Hematopoietic multipotent progenitor cell treated with erythropoietin and hydrocortisone succinate and interleukin-3 and kit ligand, for 6 days (in vitro differentiated cells): ENCODE results near the gene SPECC1.
A peak's percentile ranks its signal among the peaks of the same experiment; 100 is the strongest.
"Not testable (repeated sequence)": the region's sequence is repeated elsewhere in the genome, so short reads cannot be mapped to it uniquely, and the experiment has no call there.

ENCODE experiments used
- DNase-seq: peaks from one replicate; pipeline ENCODE4 v3.0.0-alpha.2; 2015

SPECC1 gene

GRCh38 chr17:20142268-20142667 lies 133.1 kb downstream of the SPECC1 start:
- DNase-seq, result no peak

DNA sequence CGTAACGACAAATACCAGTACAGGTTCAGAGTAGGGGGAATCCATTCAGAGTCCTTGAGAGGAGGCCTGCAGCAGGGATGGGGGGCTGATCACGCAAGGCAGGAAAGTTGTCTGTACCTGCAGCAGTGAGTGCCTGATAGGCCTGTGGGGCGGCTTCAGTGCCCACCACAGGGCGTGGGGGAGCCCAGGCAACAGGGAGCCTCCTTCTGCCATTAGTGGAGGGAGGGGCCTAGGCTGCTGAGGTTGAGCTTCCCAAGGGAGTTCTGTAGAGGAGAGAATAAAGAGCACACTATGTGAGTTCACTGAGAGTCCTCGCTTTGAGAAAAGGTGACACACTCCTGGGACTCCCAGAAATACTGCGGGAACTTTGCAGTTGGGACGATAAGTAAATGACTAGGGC lies 134.6 kb downstream of the SPECC1 start:
- DNase-seq, result no peak

DNA sequence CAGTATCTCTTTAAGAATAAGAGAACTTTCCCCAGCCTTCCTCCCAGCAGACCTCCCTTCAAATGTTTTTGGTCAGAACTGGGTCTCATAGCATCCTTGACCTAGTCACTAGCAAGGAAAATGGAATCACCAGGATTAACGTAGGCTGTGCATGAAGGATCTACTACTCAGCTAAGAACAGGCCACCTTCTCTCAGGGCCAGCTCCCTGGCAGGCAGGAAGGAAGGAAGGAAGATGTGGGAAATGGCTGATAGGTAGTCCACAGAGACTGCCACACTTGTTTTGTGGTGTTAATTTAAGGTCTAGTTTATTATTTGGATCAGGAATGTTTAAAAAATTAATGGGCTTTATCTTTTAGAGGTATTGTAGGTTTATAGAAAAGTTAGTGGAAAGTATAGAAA lies 136.4 kb downstream of the SPECC1 start:
- DNase-seq, result no peak

- DNase-seq, result no peak
These were observed 140.1 kb downstream of the SPECC1 start for GRCh38 chr17:20149251-20149650.

DNA sequence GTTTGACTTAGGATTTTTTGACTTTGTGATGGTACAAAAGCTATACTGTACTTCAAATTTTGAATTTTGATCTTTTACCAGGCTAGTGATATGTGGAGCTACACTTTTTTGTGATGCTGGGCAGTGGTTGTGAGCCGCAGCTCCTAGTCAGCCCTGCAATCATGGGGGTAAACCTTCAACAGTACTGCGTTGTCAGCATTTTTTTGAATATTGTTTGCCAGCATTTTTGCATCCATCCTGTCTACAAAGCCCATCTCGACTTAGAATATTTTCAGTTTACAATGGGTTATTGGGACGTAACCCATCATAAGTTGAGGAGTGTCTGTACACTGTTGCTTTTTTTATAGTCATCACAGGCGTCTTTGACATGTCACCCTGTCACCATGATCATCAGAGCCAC lies 142.0 kb downstream of the SPECC1 start:
- DNase-seq, result no peak

DNA sequence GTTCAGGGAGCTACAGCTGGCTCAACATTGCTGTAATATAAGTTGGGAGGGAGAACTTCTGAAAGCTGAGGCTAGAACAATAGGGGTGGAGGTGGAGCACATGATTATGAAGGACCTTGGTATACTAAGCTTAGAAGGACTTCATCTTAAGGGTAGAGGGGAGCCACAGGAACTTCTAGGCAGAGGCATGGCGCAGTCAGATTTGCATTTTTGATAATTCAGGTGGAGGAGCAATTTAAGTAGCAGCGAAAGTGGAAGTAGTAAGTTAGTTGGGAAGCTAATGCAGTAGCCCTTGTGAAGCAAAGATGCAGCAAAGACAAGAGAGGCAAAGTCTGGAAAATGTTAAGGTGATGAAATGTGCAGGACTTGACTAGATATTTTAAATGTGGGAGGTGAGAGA lies 144.1 kb downstream of the SPECC1 start:
- DNase-seq, result no peak

GRCh38 chr17:20154286-20155000 lies 145.3 kb downstream of the SPECC1 start:
- no peak for DNase-seq

GRCh38 chr17:20155258-20156195 lies 146.4 kb downstream of the SPECC1 start:
- peak; percentile 99 for DNase-seq

DNA sequence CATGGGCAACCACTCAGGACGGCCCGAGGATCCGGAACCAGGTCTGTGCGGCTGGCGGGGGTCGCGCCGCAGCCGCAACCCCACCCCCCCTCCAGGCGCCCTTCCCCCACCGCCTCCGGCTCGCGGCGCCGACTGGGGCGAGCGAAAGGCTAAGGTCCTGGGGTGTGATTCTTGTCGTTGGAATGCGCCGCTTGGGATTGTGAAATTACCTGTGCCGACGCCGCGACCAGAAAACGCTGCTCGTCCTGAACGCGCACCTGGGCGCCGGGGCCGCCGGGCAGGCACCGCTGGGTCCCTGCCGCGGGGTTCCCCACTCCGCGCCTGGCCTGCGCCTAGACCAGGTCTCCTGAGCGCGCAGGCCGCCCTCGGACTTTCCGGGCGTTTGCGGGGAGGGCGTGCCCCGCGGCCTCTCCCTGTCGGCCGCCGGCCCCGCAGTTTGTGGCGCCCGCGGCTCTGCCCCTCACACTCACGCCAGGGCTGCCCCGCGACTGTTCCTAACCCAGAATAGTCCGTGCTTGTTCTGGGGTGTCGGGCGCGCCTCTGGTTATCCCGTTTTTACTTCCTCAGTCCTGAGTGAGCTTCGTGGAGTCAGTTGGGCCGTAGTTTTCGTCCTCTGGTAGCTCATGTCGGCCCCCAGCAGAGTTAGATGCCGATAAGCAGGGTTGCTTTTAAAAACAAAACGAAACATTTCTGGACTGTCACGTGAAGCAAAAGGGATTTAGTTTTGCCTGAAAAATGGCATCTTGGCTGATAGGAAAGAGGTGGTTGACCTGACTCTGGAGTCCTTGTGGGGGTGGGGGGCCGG lies 147.2 kb downstream of the SPECC1 start:
- DNase-seq, result peak; percentile 41

DNA sequence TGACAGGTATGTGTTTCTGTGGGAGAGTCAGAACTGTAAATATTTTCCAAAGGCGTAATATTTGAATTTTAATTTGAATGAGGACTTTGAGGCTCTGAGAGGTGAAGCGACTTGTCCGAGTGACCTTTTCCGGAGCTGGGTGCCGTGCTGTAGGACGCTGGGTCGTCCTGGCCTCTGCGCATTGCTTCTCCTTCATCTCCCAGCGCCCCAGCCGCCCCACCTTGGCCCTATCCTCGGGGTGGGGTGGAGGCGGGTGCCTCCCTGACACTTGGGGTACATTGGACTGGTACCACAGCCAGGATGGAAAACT lies 147.8 kb downstream of the SPECC1 start:
- DNase-seq, result no peak

DNA sequence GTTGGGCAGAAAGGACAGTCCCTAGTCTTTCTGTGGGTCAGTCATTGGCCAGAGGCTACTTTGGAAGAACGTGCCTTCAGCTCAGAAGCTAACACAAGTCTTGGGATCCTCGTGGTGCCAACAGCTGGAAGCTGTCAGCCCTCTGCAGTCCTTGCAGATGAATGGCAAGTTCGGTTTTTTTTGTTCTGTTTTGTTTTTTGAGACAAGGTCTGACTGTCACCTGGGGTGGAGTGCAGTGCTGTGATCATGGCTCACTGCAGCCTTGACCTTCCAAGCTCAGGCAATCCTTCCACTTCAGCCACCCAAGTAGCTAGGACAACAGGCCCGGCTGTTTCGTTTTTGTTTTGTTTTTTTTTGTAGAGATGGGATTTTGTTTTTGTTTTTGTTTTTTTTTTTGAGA lies 149.4 kb downstream of the SPECC1 start:
- DNase-seq, result no peak

DNA sequence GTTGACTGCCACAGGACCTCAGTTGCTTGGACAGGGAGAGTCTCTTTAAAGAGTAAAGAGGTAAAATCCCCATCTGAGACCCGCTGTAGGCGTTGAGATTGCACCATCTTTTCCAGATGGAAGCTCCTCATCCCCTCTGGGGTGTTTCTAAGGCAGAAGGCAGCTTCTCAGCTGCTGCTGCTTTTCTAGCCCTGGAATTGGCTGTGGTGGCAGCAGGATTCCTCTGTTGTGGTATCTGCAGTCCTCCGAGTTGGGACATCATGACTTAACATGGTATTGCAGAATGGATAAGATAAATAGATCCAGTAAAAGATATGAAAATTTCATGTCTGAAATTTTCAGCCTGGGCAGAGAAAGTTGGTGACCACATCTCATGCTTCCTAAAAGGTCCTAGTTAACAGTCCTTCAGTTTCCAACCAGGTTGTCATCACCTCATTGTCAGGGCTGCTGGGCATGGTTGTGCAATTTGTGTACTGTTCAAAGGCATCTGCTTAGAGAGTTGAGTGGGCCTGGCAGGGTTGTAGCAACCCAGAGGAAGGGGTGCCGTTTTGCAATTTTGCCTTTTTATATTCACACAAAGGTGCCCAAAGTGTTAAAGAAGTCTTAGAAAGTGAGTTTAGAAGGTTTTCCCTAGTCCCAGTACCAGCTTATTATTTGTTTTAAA lies 150.4 kb downstream of the SPECC1 start:
- peak; percentile 22 for DNase-seq

DNA sequence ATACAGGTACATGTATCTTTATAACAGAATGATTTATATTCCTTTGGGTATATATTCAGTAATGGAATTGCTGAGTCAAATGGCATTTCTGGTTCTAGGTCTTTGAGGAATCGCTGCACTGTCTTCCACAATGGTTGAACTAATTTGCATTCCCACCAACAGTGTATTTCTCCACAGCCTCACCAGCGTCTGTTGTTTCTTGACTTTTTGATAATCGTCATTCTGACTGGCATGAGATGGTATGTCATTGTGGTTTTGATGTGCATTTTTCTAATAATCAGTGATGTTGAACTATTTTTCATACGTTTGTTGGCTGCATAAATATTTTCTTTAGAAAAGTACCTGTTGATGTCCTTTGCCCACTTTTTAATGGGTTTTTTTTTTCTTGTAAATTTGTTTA lies 156.4 kb downstream of the SPECC1 start:
- not testable (repeated sequence) for DNase-seq

- no peak for DNase-seq
These were observed 160.9 kb downstream of the SPECC1 start for GRCh38 chr17:20170085-20170484.

- DNase-seq, result no peak
These were observed 162.7 kb downstream of the SPECC1 start for GRCh38 chr17:20171741-20172365.

- no peak for DNase-seq
These were observed 163.2 kb downstream of the SPECC1 start for GRCh38 chr17:20172376-20172775.

DNA sequence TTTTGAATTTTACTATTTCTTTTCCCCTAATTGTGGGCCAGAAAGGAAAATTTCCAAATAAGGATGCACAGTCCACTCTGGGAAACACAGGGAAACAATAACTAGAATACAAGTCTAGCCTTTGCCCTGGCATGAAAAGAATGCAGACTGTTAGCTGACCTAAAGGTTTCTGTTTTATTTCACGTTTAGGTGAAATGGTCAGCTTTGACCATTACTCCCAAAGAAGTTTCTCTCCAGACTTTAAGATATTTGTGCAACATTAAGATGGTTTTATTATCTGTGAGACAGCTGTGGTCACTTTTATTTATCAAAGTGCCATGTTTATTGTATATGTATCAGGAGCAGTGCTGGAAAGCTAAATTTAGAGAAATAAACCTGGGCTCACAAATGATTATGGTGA lies 163.9 kb downstream of the SPECC1 start:
- no peak for DNase-seq

DNA sequence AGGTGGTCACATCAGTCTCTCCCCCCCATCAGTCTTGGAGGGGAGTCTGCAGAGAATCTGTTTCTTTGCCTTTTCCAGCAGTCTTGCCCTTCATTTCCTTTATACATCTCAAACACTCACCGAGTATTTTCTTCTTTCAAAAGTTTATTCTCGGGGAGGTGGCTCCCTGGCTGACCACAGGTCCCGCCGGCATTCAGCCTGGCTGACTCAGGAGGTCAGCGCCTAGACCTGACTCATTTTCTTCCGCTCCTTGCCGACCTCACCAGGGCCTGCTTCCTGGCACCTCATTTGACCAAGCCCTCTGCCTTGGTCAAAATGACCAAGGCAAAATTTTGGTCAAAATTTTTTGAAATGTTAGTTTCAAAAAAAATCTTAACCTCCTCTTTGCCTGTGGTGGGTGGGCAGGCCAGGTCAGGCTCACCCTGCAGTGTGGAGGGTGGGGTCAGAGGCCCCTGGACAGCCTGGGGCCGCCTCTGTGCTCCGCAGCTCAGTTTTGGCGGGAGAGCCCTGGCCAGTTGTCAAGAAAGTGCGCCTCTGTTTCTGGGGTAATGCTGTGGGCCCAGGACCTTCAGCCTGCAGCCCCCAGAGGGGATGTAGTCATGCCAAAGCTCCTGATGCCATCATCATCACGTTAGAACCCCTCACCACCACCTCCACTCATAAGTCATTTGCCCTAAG lies 165.6 kb downstream of the SPECC1 start:
- no peak for DNase-seq

- no peak for DNase-seq
These were observed 169.9 kb downstream of the SPECC1 start for GRCh38 chr17:20179041-20179440.

DNA sequence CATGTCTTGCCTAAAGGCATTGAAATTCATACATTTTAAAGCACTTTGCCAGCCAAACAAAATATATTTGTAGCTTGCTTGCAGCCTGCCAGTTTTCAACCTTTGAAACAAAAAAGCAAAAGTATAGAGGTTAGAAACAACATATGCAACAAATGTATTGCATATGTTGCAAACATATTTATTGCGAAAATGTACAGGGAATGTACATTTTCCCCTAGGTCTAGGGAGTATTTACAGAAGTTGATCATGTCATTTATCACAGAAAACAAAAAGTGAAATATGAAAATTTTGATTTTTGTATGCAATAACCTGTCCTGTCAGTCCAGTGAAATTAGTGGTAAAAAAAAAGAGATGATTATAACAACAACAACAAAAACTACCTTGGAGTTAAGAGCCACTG lies 171.5 kb downstream of the SPECC1 start:
- DNase-seq, result no peak

- DNase-seq, result no peak
These were observed 175.0 kb downstream of the SPECC1 start for GRCh38 chr17:20184181-20184580.
